GF-D8 (cell line): ENCODE data around the gene H1-8.
A peak's percentile ranks its signal among the peaks of the same experiment; 100 is the strongest.
"Not testable (repeated sequence)": the region's sequence is repeated elsewhere in the genome, so short reads cannot be mapped to it uniquely, and the experiment has no call there.

Experiments
- DNase-seq: peaks from one replicate; lab custom pipeline; 2025; lab: John Stamatoyannopoulos, UW

The H1-8 gene

DNA sequence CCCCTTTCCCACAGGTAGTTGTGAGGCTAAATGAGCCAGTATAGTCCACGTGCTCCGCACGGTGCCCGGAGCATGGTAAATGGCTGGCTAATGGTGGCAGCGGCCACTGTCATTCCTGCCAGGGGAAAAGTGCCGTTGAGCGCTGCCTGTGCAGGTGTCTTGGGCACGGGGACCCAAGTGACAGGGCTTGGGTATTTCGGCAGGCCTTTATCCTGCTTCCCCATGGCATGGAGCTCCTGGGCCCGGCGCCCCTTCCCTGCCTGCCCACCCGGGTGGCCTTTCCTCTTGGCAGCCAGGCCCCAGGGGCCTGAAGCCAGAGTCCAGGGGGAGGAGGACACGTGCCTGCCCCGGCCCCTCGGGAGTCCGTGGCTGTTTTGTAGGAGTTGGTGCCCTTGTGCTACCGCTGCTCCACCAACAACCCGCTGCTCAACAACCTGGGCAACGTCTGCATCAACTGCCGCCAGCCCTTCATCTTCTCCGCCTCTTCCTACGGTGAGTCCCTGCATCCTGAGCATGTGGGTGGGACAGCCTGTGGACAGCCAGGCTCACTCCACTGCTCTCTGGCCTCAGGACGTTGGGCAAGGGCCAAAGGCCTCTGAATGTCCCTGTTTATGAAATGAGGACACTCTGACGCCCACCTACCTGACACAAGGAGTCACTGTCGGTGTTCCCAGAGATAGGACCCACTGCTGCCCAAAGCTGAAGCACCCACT, 27.7 kb upstream of the H1-8 start:
- DNase-seq: not testable (repeated sequence)

DNA sequence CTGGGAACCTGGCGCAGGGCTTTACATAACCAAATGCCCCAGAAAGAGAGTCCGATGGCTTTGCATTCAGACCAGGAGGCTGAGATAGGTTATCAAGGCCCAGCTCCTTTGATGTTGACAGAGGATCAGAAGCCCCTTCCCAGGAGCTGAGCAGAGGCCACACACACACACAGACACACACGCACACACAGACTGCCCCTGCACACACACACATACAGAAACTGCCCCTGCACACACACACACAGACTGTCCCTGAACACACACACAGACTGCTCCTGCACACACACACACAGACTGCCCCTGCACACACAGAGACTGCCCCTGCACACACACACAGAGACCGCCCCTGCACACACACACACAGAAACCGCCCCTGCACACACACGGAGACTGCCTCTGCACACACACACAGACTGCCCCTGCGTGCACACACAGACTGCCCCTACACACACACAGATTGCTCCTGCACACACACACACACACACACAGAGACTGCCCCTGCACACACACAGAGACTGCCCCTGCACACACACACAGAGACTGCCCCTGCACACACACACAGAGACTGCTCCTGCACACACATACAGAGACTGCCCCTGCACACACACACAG, 27.0 kb upstream of the H1-8 start:
- DNase-seq: not testable (repeated sequence)

DNA sequence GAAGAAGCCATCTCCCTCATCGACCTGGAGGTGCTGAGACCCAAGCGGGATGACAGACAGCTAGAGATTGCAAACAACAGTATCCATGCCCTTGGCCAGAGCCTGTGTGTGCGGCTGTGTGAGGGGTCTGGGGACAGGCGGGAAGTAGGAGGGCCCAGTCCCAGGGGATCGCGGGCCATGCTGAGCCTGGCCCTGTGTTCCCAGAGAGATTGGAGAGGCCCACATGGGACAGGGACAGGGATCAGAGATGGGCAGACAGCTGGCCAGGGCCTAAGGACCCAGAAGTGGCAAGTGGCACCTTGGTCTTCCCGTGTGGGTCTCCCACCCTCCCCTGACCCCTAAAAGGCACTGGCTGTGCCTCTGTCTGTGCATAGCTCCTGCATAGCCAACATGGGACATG, 25.5 kb upstream of the H1-8 start:
- no peak for DNase-seq

DNA sequence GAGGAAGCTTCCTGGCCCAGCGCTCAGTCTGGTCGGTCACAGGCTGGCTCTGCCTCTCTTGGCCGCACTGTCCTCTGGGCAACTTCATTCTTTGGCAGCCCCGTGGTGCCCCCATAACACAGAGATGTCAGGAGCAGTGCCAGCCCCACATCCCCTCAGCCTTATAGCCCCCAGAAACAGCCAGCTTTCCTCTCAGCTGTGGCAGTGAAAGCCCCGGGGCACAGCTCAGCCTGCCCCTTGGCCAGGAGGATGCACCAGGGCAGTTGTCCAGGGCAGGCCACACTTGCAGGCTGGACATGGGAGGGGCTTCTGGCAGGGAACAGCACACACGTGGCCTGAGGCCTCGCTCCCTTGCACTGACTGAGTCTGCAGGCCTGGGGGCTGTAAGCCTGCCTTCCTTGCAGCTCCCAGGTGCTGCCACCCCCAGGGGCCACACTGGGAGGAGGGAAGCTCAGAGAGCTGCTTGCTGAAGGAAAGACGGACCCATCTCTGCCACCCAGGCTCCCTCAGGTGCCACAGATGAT, 24.9 kb upstream of the H1-8 start:
- no peak for DNase-seq

DNA sequence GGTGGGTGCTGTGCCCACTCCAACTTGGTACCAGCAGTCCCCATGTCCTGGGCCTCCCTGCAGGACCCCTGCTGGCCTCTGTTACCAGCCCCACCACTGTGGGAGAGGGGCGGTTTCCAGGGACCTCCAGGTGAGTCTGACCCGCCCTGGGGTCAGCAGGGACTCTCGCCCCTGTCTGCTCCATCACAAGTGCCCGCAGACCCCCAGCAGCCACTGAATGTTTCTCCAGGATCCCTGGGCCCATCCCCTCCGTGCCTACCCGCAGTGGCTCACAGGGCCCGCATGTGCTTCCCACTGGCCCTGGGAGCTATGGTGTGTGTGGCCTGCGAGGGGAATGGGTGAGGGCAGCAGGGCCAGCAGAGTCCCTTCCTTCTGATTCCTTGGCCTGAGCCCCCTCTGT, 24.4 kb upstream of the H1-8 start:
- DNase-seq: no peak

DNA sequence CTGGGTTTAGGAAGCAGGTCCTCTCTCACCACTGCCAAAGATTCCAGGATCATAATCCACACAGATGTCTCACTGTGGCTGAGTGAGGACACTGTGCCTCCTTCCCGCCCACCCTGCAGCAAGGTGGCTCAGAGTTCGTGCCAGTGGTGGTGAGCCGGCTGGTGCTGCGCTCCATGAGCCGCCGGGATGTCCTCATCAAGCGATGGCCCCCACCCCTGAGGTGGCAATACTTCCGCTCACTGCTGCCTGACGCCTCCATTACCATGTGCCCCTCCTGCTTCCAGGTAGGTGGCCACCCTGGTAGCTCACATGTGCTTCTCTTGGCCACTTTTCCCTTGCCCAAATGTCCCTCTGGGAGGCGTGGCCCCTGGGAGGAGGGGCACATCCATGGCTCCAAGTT, 23.5 kb upstream of the H1-8 start:
- no peak for DNase-seq

DNA sequence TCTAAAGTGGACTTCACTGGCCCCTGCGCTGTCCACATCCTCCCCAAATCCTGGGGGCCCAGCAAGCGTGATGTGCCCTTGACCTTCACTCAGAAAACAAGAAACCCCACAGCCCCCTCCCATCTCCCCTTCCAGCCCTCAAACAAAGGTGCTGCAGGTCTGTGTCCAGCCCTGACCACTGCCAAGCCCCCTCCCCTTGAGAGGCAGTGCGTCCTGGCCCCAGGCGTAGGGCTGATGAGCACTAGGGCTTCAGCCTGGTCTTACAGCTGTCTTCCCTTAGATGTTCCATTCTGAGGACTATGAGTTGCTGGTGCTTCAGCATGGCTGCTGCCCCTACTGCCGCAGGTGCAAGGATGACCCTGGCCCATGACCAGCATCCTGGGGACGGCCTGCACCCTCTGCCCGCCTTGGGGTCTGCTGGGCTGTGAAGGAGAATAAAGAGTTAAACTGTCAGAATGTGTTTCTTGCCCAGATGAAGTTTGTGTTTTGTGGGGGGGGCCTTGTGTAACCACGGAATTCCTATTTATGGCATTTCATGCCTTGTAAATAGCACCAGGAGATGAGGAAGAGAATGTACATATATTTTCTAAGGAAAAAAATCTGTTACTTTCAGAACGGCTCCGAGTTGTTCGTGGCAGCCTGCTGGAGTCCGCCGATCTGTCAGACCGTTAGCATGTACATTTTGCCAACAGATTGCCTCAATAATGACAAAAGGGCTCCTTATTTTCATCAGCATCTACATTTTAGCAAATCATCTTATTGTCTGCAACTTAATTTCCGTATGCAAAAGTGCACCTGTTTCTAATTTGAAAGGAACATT, 22.9 kb upstream of the H1-8 start:
- DNase-seq: no peak

DNA sequence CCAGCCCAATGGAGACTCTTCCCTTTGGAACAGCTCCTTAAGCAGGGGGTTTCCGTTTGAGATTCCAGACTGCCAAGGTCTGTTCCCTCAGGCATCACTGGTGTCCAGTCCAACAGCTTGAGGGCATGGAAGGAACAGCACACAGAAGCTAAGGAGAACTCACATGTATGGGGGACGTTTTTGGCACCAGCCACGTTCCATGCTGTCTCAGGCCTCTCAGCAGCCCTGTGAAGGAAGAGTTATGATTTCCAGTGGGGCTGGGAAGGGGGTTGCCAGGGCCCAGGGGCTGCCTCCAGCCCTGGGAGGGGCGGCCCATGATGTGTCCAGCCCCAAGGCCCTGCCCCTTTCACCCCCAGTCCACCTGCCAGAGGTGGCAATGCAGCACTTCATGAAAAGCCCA, 22.0 kb upstream of the H1-8 start:
- DNase-seq: no peak

DNA sequence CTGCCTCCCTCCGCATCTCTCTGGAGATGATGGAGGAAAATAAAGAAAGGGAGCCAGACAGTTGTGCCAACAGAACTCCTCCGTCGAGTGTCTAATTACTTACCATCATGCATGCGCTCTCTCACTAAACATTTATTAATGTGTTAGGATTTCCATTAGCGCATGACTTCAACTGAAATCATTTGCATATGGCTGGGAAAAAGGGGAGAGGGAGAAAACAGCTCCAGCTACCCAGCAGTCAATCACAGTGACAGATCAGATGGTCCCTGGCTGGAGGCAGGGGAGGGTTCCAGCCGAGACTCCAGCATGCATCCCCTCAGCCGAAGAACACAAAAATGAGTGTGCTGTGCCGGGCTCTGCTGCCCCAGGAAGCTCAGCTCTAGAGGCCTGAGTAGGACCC, 21.4 kb upstream of the H1-8 start:
- no peak for DNase-seq

DNA sequence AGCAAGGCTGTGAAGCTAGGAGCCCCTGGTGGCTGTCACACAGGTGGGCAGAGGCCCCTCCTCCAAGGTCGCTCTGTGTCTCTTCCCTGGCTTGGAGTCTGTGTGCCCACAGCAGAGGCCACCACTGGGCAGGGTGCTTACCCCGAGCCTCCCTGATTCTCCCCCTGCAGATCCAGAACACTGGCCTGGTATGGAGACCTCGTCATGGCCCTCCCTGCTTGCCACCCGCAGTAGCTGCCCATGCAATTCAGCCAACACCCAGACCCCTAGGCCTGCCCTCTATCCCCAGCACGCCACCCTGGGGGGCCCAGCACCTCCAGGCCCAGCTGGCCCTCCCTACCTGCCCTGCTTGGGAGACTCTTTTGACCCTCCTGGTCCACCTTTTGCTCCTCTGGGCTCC, 20.0 kb upstream of the H1-8 start:
- DNase-seq: no peak

DNA sequence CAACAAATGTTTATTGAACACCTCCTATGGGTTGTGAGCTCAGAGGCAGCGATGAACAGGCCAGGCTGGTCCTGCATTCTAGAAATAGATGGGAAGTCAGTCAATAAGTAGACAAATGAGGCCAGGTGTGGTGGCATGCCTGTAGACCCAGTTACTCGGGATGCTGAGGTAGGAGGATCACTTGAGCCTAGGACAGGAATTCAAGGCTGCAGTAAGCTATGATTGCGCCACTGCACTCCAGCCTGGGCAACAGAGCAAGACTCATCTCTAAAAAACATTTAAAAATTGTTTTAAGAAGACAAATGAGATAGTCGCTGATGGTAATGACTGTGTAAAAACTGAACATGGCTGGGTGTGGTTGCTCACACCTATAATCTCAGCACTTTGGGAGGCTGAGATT, 18.9 kb upstream of the H1-8 start:
- no peak for DNase-seq

DNA sequence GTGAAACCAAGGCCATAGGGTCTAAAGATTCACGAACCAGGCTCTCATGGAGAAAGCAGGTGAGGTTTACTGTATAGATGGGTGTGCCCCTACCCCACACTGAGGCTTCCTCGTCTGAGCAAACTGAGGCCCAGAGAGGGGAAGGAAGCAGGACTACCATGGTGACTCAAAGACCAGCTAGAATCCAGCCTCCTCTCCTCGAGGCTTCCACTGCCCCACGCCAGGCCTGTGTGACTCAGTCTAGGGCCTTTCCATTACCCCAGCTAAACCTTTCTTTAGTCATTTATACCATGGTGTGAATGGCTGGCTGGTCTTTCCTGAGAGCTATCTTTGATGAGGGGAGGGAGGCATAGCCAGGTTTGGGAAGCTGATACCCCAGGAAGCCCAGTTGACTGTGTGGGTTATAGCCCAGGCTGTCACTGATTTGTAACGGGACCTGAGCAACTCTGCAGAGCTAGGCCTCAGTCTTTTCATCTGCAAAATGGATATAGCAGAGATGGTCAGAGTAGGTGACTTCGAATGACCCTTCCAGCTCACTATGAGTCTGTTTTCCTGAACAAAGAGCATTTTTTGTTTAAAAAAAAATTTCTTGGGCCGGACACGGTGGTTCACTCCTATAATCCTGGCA, 17.5 kb upstream of the H1-8 start:
- DNase-seq: no peak

DNA sequence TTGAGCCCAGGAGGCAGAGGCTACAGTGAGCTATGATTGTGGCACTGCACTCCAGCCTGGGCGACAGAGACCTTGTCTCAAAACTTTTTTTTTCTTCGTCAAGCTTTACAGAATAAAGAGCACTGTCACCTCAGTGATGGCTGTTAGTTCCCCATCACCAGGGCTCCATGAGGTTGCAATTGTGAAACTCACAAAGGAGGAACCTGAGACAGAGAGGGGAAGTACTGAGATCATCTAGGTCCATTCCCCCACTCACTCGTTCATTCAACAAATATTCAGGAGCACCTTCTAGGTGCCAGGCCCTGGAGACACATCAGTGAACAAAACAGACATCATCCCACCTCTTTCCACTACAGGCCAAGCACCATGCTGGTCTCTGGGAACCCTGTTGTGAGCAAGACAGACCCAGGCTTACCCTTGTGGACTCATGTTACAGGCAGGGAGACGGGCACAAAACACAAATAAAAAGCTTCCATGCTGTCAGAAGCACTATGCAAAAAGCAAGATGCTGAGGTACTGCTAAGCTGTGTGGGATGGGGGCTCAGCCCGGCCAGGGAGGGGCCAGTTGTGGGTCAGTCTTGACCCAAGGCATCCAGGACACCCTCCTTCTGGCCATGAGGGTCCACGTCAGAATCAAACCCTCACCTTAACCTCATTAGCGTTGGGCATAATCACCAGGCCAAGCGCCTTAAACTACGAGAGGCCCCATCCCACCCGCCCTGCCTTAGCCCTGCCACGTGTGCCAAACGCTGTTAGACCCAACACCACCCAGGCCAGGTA, 16.7 kb upstream of the H1-8 start:
- peak; percentile 71 for DNase-seq

DNA sequence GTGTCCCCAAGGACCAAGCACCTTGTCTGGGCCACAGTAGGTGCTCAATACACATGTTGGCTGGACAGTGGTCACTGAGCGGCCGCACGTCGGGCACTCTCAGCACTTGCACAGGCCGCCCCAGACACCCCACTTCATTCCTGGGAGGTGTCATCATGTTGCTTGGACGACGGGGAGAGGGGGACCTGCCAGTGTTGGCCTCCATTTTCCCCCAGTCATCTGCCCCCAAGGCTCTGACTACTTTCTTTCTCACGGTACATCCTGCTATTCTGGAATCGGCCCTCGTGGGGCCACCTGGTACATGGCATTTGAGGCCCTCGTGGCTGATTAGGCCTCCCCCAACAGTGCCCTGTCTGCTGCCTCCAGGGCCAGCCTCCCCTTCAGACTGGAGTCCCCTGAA, 15.7 kb upstream of the H1-8 start:
- no peak for DNase-seq

DNA sequence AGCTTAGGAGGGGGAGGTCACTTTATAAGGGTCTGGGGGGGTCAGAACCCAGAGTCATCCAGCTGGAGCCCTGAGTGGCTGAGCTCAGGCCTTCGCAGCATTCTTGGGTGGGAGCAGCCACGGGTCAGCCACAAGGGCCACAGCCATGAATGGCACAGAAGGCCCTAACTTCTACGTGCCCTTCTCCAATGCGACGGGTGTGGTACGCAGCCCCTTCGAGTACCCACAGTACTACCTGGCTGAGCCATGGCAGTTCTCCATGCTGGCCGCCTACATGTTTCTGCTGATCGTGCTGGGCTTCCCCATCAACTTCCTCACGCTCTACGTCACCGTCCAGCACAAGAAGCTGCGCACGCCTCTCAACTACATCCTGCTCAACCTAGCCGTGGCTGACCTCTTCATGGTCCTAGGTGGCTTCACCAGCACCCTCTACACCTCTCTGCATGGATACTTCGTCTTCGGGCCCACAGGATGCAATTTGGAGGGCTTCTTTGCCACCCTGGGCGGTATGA, 14.3 kb upstream of the H1-8 start, which contains the start of gene RHO:
Gene RHO (plus strand): TSS at position 51 of the 512 bp plus-strand sequence. CDS start 95 bp downstream, at position 146.
- DNase-seq: no peak

DNA sequence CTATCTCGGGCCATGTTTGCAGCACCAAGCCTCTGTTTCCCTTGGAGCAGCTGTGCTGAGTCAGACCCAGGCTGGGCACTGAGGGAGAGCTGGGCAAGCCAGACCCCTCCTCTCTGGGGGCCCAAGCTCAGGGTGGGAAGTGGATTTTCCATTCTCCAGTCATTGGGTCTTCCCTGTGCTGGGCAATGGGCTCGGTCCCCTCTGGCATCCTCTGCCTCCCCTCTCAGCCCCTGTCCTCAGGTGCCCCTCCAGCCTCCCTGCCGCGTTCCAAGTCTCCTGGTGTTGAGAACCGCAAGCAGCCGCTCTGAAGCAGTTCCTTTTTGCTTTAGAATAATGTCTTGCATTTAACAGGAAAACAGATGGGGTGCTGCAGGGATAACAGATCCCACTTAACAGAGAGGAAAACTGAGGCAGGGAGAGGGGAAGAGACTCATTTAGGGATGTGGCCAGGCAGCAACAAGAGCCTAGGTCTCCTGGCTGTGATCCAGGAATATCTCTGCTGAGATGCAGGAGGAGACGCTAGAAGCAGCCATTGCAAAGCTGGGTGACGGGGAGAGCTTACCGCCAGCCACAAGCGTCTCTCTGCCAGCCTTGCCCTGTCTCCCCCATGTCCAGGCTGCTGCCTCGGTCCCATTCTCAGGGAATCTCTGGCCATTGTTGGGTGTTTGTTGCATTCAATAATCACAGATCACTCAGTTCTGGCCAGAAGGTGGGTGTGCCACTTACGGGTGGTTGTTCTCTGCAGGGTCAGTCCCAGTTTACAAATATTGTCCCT, 13.4 kb upstream of the H1-8 start:
- DNase-seq: no peak

DNA sequence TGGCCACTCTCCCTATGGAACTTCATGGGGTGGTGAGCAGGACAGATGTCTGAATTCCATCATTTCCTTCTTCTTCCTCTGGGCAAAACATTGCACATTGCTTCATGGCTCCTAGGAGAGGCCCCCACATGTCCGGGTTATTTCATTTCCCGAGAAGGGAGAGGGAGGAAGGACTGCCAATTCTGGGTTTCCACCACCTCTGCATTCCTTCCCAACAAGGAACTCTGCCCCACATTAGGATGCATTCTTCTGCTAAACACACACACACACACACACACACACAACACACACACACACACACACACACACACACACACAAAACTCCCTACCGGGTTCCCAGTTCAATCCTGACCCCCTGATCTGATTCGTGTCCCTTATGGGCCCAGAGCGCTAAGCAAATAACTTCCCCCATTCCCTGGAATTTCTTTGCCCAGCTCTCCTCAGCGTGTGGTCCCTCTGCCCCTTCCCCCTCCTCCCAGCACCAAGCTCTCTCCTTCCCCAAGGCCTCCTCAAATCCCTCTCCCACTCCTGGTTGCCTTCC, 12.7 kb upstream of the H1-8 start:
- DNase-seq: no peak

DNA sequence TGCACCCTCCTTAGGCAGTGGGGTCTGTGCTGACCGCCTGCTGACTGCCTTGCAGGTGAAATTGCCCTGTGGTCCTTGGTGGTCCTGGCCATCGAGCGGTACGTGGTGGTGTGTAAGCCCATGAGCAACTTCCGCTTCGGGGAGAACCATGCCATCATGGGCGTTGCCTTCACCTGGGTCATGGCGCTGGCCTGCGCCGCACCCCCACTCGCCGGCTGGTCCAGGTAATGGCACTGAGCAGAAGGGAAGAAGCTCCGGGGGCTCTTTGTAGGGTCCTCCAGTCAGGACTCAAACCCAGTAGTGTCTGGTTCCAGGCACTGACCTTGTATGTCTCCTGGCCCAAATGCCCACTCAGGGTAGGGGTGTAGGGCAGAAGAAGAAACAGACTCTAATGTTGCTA, 12.2 kb upstream of the H1-8 start:
- DNase-seq: no peak

DNA sequence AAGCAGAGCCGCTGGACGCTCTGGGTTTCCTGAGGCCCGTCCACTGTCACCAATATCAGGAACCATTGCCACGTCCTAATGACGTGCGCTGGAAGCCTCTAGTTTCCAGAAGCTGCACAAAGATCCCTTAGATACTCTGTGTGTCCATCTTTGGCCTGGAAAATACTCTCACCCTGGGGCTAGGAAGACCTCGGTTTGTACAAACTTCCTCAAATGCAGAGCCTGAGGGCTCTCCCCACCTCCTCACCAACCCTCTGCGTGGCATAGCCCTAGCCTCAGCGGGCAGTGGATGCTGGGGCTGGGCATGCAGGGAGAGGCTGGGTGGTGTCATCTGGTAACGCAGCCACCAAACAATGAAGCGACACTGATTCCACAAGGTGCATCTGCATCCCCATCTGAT, 11.3 kb upstream of the H1-8 start:
- no peak for DNase-seq

DNA sequence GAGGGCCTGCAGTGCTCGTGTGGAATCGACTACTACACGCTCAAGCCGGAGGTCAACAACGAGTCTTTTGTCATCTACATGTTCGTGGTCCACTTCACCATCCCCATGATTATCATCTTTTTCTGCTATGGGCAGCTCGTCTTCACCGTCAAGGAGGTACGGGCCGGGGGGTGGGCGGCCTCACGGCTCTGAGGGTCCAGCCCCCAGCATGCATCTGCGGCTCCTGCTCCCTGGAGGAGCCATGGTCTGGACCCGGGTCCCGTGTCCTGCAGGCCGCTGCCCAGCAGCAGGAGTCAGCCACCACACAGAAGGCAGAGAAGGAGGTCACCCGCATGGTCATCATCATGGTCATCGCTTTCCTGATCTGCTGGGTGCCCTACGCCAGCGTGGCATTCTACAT, 10.7 kb upstream of the H1-8 start:
- no peak for DNase-seq
